HG03521 (cell line): ENCODE data around the gene OSBP2.

Source experiments
- ATAC-seq: cut with Tn5 transposase; IDR thresholded peaks from one replicate; pipeline ENCODE4 v1.9.1; 2021; ENCODE audit warnings: mild to moderate bottlenecking, moderate library complexity; ENCODE audit not compliant: unreplicated experiment

OSBP2 gene

DNA sequence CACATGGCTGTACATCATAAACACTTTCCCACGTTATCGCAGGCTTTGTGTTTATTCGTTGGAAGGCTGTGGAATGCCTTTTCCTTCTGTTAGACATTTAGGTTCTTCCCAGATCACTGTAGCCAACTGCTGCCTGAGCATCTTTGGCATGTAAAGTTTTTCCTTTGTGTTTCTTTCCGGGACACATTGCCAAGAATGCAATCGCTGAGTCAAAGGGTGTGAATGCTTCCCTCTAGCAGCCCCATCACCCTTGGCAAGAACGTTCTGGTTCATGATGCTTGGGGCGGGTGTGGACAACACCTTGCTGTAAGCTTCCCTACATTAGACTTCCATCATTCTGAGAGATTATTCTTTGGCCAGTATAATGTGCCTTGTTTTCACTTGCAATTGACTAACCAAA lies 136.2 kb downstream of the OSBP2 start:
- no peak for ATAC-seq

- ATAC-seq = no peak
Measured at GRCh38 chr22:30832407-30832987, 137.8 kb downstream of the OSBP2 start.

GRCh38 chr22:30833322-30833721 lies 138.6 kb downstream of the OSBP2 start:
- no peak for ATAC-seq

DNA sequence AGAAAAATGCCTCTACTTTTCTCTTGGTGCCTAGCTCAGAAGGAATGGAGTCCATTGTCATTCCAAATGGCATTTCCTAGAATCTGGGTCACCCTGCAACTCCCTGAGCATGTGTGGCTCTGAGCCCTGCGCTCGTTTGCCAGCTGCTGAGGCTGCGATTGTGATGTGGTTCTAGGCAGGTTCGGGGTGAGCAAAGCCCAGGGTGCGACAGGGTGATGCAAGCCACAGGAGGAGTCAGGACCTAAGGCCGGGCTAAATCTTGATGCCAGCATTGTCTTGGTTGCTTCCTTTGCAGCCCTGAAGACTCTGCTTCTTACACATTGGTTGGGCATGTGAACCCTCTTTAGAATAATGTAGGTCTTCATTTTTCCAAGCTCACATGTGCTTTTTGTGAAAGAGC lies 142.9 kb downstream of the OSBP2 start:
- no peak for ATAC-seq

- ATAC-seq = no peak
Measured at GRCh38 chr22:30838111-30838510, 143.4 kb downstream of the OSBP2 start.

DNA sequence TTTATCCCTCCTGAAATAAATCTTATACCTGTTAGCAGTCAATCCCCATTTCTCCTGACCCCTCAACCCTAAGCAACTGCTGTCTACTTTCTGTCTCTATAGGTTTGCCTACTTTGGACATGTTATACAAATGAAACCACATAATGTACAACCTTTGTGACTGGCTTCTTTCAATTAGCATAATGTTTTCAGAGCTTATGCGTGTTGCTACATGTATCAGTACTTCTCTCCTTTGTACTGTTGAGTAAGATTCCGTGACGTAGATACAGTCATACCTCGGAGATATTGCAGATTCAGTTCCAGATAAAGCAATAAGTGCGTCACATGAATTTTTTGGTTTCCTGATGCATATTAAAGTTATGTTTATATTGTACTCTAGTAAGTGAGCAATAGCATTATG lies 146.6 kb downstream of the OSBP2 start:
- no peak for ATAC-seq

DNA sequence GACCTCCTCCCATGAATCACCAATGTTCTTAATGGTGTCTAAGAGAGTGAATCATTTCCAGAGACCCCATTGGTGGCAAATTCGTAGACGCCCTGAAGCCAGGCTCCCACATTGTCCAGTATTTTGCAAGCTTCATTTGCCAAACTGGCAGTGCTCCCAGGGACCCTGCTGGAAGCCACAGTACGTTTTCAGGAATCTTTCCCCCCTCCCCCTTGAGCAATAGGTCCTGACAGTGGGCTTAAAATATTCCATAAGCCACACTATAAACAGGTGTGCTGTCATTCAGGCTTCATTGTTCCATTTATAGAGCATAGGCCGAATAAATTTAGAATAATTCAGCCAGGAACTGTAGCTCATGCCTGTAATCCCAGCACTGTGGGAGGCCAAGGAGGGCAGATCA lies 148.6 kb downstream of the OSBP2 start:
- no peak for ATAC-seq

- ATAC-seq = no peak
Measured at GRCh38 chr22:30847583-30847982, 152.9 kb downstream of the OSBP2 start.

DNA sequence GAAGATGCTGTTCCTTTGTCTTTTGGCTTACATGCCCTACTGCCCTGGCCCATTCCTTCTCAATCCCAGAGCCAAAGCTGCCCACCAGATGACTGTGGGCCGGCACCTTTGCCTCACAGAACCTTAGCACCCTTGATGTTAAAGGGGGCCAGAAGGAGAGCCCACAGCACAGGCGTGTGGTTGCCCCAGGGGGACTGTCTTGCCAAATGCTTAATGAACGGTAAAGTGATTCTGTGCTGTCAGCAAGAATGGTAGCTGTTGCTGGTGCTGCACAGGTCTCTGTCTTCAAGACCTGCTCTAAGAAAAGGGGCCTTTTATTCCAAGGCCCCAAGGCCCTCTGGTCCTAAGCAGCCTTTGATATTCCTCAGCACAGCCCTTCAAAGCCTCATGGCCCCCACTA lies 160.6 kb downstream of the OSBP2 start:
- ATAC-seq = no peak

GRCh38 chr22:30855677-30856518 lies 161.2 kb downstream of the OSBP2 start:
- ATAC-seq = no peak

DNA sequence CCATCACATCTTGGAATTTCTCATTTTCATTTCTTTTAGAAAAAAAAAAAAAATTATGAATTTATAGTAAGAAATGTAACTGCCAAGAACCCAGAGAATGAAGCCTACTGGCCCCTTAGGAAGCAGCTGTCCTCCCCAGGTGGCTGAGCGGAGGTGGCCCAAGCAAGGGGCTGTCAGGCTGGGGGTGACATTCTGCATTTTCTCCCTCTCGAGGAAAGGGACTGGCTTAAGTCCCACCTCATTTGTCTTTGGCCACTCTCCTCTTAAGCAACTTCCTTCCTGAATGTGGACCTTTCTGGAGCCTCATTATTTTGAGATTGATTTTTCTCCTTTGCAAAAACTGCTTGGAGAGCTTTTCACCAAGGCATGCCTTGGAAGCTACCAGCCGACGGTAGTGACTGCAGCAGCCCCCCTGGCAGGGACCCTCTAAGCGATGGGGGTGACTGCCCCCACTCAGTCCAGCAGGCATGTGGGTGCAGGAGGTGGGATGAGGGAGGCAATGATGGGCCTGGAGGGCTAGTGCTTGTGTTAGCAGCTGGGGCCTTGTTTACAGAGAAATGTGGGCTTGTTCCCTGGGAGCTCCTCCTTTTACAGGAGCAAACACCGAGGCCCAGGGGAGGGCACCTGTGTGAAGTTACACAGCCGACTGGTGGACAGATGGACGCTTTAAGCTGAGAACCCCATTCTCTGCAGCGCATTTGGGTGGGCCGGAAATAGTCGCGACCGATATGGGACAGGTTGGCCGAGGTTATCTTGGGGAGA lies 162.2 kb downstream of the OSBP2 start:
- no peak for ATAC-seq

GRCh38 chr22:30857791-30858190 lies 163.1 kb downstream of the OSBP2 start:
- ATAC-seq = no peak

- ATAC-seq = no peak
Measured at GRCh38 chr22:30858976-30859713, 164.5 kb downstream of the OSBP2 start.

GRCh38 chr22:30859714-30860095 lies 165.0 kb downstream of the OSBP2 start:
- no peak for ATAC-seq

GRCh38 chr22:30860176-30861105 lies 165.8 kb downstream of the OSBP2 start:
- no peak for ATAC-seq

DNA sequence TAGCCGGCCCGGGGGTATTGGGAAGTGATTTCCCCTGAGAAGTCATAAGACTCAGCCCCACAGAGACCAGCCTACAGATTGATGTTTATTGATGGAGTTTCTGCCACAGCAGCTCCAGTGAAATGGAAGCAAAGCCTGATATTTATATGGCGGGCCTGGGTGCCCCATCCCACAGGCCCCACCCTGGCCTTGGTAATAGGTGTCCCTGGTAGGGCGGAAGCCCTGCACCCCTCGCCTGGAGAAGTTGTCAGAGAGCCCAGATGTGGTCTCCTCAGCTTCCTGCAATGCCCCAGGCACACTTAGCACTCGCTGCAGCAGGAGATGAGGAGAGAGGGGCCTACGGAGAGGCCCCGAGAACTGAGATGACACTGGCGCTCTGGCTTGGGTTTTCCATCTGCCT lies 166.5 kb downstream of the OSBP2 start:
- ATAC-seq = no peak

DNA sequence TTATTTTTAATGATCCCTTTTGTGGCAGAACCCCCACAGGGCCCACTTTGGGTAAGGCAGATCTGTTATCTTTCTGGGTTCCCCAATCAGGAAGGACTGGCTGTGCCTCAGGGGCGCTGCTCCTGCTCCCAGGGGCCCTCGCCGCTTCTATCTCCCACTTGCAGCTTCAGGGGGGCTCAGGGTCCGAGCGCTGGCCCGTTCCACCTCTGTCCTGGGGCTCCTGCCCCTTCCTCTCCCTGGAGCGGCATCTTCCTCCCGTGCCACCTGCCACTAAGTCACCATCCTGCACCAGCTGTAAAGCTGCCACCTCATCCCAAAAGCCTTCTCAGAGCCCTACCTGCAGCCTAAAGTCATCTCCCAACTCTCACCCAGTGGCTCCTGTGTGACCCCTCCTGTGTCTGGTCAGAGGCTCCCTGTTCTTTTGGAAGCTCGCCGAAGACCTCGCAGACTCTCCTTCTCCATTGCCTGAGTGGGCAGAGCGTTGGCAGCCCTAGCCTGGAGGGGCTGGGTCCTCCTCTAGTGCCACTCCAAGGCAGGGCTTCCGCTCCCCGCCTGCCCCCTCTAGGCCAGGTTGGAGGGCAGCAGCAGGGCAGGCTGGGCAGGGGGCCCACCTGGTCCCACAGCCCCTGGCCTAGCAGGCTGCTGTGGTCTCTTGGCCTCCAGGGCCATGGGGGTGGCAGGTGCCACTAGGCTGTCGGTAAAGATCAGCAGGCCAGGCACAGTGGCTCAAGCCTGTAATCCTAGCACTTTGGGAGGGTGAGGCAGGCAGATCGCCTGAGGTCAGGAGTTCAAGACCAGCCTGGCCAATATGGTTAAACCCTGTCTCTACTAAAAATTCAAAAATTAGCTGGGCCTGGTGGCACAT lies 167.2 kb downstream of the OSBP2 start:
- no peak for ATAC-seq

DNA sequence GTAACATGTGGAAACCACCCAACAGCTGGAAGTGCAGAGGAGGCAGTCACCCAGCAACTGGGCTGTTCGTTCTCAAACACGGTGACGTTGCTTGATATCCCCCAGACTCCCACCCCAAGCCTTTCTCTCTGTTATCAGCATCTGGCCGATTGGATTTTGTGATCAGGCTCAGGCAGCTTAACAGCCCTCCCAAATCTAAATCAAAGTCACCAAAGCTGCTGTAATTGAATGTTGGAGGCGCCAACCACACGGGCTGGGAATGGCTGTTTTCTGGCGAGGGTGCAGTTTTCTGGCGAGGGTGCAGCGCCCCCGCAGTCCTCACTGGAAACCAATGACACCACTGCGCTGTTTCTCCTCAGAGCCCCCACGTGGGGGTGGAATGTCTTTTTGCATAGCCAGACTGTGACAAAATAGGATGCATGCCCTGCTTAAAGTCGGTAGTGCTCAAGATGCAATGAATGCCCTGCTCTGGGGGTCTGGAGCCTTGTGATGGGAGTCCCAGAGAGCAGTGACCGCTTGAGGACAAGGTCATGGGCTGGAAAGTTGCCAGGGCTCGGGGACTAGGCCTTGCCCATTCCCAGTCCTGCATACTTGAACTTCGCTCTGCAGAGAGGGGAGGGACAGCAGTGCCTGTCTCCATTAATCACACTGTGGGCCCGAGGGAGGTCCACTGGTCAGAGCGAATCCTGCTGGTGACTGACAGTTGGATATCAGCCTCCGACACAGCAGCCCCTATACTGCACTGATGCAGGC lies 168.6 kb downstream of the OSBP2 start:
- ATAC-seq = no peak
